Ovary (tissue), 3 donors: ENCODE data around the gene ELMOD3.

Source experiments
- POLR2A ChIP-seq: fragments of 450-650 bp; IDR thresholded peaks from one replicate; pipeline ENCODE4 v1.6.1; 2017; ENCODE audit warnings: antibody characterized with exemption, mild to moderate bottlenecking, moderate library complexity
- TF ChIP-seq, protein P1 (sequence below), 3 donors: fragments of 450-650 bp in 2 of 3; fragments of 200-600 bp in 1 of 3; IDR thresholded peaks; one replicate each; pipeline versions ENCODE4 v1.5.1 to v1.8.0; 2016 to 2022; ENCODE audit warnings: antibody characterized with exemption in 3 of 3, mild to moderate bottlenecking in 1 of 3
- donor health status: DM: no; HTN: no; CAD: no.

- TF ChIP-seq, protein P1, sequence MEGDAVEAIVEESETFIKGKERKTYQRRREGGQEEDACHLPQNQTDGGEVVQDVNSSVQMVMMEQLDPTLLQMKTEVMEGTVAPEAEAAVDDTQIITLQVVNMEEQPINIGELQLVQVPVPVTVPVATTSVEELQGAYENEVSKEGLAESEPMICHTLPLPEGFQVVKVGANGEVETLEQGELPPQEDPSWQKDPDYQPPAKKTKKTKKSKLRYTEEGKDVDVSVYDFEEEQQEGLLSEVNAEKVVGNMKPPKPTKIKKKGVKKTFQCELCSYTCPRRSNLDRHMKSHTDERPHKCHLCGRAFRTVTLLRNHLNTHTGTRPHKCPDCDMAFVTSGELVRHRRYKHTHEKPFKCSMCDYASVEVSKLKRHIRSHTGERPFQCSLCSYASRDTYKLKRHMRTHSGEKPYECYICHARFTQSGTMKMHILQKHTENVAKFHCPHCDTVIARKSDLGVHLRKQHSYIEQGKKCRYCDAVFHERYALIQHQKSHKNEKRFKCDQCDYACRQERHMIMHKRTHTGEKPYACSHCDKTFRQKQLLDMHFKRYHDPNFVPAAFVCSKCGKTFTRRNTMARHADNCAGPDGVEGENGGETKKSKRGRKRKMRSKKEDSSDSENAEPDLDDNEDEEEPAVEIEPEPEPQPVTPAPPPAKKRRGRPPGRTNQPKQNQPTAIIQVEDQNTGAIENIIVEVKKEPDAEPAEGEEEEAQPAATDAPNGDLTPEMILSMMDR (IDR thresholded peaks at IDR 0.05), result no peak
- no peak for TF ChIP-seq POLR2A
Measured at GRCh38 chr2:85329181-85329651, 25.4 kb upstream of the ELMOD3 start.
